Measurements from ENCODE around the gene WASF2. TPM values are rescaled to one million over a fixed set of nuclear protein-coding genes. Genes with fewer than 3 reads are reported as not detected.
"Not testable (repeated sequence)": the region's sequence is repeated elsewhere in the genome, so short reads cannot be mapped to it uniquely, and the experiment has no call there.

WASF2 gene
- total and polyA plus RNA-seq, 2 donors (not counting 1 experiment from before 2014, with no cell fraction given) = 26.3 to 66.9 TPM

DNA sequence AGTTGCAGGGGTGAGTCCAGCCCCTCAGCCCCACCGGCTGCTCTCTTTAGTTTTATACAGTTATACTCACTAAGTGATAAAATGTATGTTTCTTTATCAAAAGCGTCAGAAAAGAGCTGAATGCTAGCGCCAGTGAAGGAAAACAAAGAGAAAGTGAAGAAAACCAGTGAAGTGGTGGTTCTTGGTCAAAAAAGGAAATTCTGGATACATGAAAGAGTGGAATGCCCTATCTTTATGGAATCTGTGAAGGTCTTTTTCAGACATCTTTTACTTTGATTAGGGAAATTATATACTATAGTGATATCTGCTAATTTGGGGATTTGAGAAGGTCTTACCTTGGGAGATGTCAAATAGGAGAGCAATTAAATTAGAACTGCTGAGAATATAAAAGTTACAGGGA lies 56.3 kb downstream of the WASF2 start:
- Histone ChIP-seq H3K79me2 (ENCODE audit: control insufficient read depth, insufficient read depth, low read length) (peaks cover 80% of the 10 kb centered on the region), H3K4me2 (ENCODE audit: extremely low read depth, insufficient read depth, low read length) (no peak overlapping the region), H3K4me1 (ENCODE audit: control insufficient read depth, extremely low read depth, insufficient read depth, low read length) (peaks cover 16% of the 10 kb centered on the region), H3K9me3 (ENCODE audit: control insufficient read depth, insufficient read depth, low read depth, low read length) (no peaks in the 10 kb centered on the region), H3K27ac (ENCODE audit: insufficient read depth, low read length) (no peak overlapping the region), H3K27me3 (ENCODE audit: control insufficient read depth, insufficient read depth, low read length) (no peaks in the 10 kb centered on the region), H3K9ac (ENCODE audit: insufficient read depth, low read length) (no peak overlapping the region), H4K20me1 (ENCODE audit: control insufficient read depth, extremely low read depth, insufficient read depth, low read length) (no peaks in the 10 kb centered on the region), H3K36me3 (ENCODE audit: control insufficient read depth, insufficient read depth, low read length) (no peaks in the 10 kb centered on the region), H2AFZ (ENCODE audit: low read length) (no peak overlapping the region), H3K4me3 (replicated peaks in 1 of 4; ENCODE audit: control extremely low read depth in 1 of 4, insufficient read depth in 1 of 4, low read depth in 3 of 4, low read length in 4 of 4) (no peak overlapping the region)
- no peak for DNase-seq (ENCODE audit: low read depth in 2 of 2)
- TF ChIP-seq EZH2 (IDR thresholded peaks at IDR 0.05; ENCODE audit: low read length, missing control alignments) (no peak), CTCF (conservative IDR thresholded peaks at IDR 0.05 in 1 of 2, IDR thresholded peaks at IDR 0.05 in 1 of 2; ENCODE audit: low read depth in 1 of 2, low read length in 2 of 2) (no peak)

GRCh38 chr1:27432725-27433124 lies 57.2 kb downstream of the WASF2 start:
- not testable (repeated sequence) for DNase-seq (ENCODE audit: low read depth in 2 of 2); H4K20me1 ChIP-seq (ENCODE audit: control insufficient read depth, extremely low read depth, insufficient read depth, low read length); H3K36me3 ChIP-seq (ENCODE audit: control insufficient read depth, insufficient read depth, low read length)

DNA sequence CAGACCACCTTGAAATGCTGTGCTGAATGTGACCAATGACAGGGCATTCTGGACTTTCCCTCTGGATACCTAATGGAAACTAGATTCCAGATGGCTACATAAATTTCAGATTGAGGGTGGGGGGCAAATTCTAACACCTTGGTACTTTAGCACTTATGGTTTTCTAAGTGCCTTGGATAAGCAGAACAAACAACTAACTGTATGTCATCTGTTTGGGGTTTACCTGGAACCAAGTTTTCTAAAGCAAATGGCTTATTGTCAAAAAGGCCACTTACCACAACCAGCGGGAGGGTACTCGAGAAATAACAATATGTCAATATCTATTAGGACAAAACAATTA lies 58.4 kb downstream of the WASF2 start:
- Histone ChIP-seq H3K27ac (ENCODE audit: insufficient read depth, low read length) (no peak overlapping the region), H4K20me1 (ENCODE audit: control insufficient read depth, extremely low read depth, insufficient read depth, low read length) (no peaks in the 10 kb centered on the region), H3K79me2 (ENCODE audit: control insufficient read depth, insufficient read depth, low read length) (peaks cover 58% of the 10 kb centered on the region), H3K27me3 (ENCODE audit: control insufficient read depth, insufficient read depth, low read length) (no peaks in the 10 kb centered on the region), H2AFZ (ENCODE audit: low read length) (no peak overlapping the region), H3K36me3 (ENCODE audit: control insufficient read depth, insufficient read depth, low read length) (peaks cover 4% of the 10 kb centered on the region), H3K4me2 (ENCODE audit: extremely low read depth, insufficient read depth, low read length) (no peak overlapping the region), H3K4me1 (ENCODE audit: control insufficient read depth, extremely low read depth, insufficient read depth, low read length) (peaks cover 22% of the 10 kb centered on the region), H3K9ac (ENCODE audit: insufficient read depth, low read length) (no peak overlapping the region), H3K4me3 (replicated peaks in 1 of 4; ENCODE audit: control extremely low read depth in 1 of 4, insufficient read depth in 1 of 4, low read depth in 3 of 4, low read length in 4 of 4) (no peak overlapping the region), H3K9me3 (ENCODE audit: control insufficient read depth, insufficient read depth, low read depth, low read length) (no peaks in the 10 kb centered on the region)
- DNase-seq (ENCODE audit: low read depth in 2 of 2) = no peak
- TF ChIP-seq CTCF (conservative IDR thresholded peaks at IDR 0.05 in 1 of 2, IDR thresholded peaks at IDR 0.05 in 1 of 2; ENCODE audit: low read depth in 1 of 2, low read length in 2 of 2) = no peak
- TF ChIP-seq EZH2 (IDR thresholded peaks at IDR 0.05; ENCODE audit: low read length, missing control alignments) = no peak

More at GRCh38 chr1:27432725-27433124, 57.2 kb downstream of the WASF2 start:
- not testable (repeated sequence) for H3K27me3 ChIP-seq (ENCODE audit: control insufficient read depth, insufficient read depth, low read length); H2AFZ ChIP-seq (ENCODE audit: low read length); H3K27ac ChIP-seq (ENCODE audit: insufficient read depth, low read length); H3K9me3 ChIP-seq (ENCODE audit: control insufficient read depth, insufficient read depth, low read depth, low read length); H3K9ac ChIP-seq (ENCODE audit: insufficient read depth, low read length); H3K4me3 ChIP-seq (replicated peaks in 1 of 4; ENCODE audit: control extremely low read depth in 1 of 4, insufficient read depth in 1 of 4, low read depth in 3 of 4, low read length in 4 of 4); H3K4me2 ChIP-seq (ENCODE audit: extremely low read depth, insufficient read depth, low read length)
- H3K79me2 ChIP-seq (ENCODE audit: control insufficient read depth, insufficient read depth, low read length) = peaks cover 70% of the 10 kb centered on the region
- peaks cover 23% of the 10 kb centered on the region for H3K4me1 ChIP-seq (ENCODE audit: control insufficient read depth, extremely low read depth, insufficient read depth, low read length)
